ENCODE data around the gene KIN. TPM values are rescaled to one million over a fixed set of nuclear protein-coding genes. Genes with fewer than 3 reads are reported as not detected.

KIN gene
- total RNA-seq, 2 donors from 2014 or later: 10.9 to 11.6 TPM

- H3K36me3 ChIP-seq: no peaks in the 10 kb centered on the region
- H3K9me3 ChIP-seq: no peaks in the 10 kb centered on the region
- H3K27me3 ChIP-seq: no peaks in the 10 kb centered on the region
- DNase-seq: no peak
- intact Hi-C loops (cut with DNase I): no loop called here
- TF ChIP-seq, protein P1, sequence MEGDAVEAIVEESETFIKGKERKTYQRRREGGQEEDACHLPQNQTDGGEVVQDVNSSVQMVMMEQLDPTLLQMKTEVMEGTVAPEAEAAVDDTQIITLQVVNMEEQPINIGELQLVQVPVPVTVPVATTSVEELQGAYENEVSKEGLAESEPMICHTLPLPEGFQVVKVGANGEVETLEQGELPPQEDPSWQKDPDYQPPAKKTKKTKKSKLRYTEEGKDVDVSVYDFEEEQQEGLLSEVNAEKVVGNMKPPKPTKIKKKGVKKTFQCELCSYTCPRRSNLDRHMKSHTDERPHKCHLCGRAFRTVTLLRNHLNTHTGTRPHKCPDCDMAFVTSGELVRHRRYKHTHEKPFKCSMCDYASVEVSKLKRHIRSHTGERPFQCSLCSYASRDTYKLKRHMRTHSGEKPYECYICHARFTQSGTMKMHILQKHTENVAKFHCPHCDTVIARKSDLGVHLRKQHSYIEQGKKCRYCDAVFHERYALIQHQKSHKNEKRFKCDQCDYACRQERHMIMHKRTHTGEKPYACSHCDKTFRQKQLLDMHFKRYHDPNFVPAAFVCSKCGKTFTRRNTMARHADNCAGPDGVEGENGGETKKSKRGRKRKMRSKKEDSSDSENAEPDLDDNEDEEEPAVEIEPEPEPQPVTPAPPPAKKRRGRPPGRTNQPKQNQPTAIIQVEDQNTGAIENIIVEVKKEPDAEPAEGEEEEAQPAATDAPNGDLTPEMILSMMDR (IDR thresholded peaks at IDR 0.05): no peak
- H3K4me3 ChIP-seq: no peak overlapping the region
- no peaks in the 10 kb centered on the region for H3K4me1 ChIP-seq
- no peak overlapping the region for H3K27ac ChIP-seq
- no peak overlapping the region for H3K9ac ChIP-seq (ENCODE audit: low read depth in 2 of 2, low read length in 2 of 2)
Observed at GRCh38 chr10:7701158-7701742, 86.5 kb downstream of the KIN start.

Other genes with a start within 250 kb of the KIN start
- 10 to 100 TPM in 1 of 2 donors, 1 to 10 TPM in 1; 2.2 to 15.6 TPM for gene ITIH5, start 121.0 kb downstream of the KIN start, total RNA-seq
- gene ITIH2, start 84.7 kb downstream of the KIN start, total RNA-seq: 1 to 10 TPM in 1 of 2 donors, not detected in 1; 1.6 TPM
- gene ATP5F1C, start 184 bp upstream of the KIN start, total RNA-seq: 100 to 1,000 TPM; 444 to 610 TPM
- gene TAF3, start 30.5 kb upstream of the KIN start, total RNA-seq: 1 to 10 TPM; 4.4 to 6.3 TPM